Stimulated activated CD4-positive, alpha-beta T cell treated with anti-CD3 and anti-CD28 coated beads, Interleukin-12 subunit alpha, Interleukin-12 subunit beta, amount 100 ng/mL, for 48 hours (primary cell): ENCODE data around the gene ARSJ.
"Not testable (repeated sequence)": the region's sequence is repeated elsewhere in the genome, so short reads cannot be mapped to it uniquely, and the experiment has no call there.

Experiments
- DNase-seq, 3 donors: peaks; one replicate each; pipeline ENCODE4 v3.0.0-alpha.2; 2020; ENCODE audit warnings: low read depth in 2 of 3, low spot score in 1 of 3

Gene ARSJ

DNA sequence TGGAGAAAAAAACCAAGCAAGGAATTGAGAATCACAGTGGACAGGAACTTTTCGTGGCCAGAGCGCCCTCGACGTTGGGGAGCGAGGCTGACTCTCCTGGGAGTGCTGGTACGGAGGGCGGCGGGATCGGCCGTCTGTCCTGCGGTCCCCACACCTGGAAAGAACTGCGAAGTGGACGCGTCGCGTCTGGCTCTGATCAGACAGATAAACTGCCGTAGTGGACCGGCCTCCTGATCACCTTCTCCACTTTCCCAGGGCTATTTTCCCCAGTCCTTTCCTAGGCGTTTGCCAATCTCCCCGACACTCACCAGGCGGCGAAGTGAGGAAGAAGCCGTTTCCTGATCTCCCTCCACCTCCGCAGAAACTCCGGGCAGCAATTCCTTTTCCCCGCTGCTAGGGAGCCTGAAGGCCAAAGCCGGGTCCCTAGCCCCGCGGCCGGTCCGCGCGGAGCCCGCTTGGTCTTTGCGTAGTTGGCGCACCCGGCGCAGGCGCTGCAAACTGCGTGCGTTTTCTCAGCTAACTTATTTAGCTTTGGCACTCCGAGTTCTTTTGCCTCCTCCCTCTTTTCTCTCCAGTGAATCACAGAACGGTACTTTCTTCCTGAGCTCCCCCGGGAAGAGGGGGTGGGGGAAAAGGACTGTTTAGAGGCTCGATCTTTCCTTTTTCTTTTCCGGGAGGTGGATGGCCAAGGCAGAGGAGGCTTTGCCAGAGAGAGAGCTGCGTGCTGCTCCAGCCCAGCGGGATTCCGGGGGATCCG lies at the start of gene ARSJ:
Gene ARSJ (minus strand): TSS at position 500 of the 757 bp plus-strand sequence. CDS start 813 bp downstream, outside the sequence.
- DNase-seq = no peak

DNA sequence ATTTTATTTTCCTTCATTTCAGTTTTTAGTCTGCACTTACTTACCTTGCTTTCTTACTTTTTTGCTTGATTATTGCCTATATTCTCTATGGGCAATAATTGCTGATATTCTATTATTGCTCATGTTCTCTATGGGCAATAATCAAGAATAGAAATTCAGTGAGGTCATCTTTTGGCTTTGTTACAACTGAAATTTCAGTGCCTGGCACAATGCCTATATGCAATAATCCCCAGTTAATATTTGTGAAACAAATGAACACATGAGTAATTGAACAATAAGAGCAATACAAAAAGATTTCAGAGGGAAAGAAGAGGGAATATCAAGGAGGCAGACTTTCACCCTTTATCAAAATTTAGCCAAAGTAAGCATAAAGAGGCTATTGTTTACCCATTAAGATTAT lies 48.6 kb upstream of the ARSJ start:
- DNase-seq = no peak

DNA sequence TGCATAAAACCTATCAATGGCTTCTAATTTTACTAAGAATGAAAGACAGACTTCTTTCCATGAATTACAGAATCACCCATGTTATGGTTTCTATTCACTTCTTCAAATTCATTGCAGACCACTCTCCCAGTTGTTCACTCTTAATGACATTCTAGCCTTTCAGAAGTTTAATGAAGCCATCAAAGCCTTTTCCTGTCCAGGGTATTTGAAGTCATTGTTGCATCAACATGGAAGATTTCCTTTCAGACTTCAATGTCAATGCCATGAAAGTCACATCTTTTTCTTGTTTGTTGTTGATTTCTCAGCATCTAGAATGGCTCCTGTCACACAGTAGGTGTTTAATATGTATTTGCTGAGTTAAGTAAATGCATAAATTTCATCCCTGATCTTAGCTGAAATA lies 48.1 kb upstream of the ARSJ start:
- no peak for DNase-seq

GRCh38 chr4:114026447-114026846 lies 47.0 kb upstream of the ARSJ start:
- DNase-seq = no peak

GRCh38 chr4:114025176-114025777 lies 45.8 kb upstream of the ARSJ start:
- DNase-seq = no peak

DNA sequence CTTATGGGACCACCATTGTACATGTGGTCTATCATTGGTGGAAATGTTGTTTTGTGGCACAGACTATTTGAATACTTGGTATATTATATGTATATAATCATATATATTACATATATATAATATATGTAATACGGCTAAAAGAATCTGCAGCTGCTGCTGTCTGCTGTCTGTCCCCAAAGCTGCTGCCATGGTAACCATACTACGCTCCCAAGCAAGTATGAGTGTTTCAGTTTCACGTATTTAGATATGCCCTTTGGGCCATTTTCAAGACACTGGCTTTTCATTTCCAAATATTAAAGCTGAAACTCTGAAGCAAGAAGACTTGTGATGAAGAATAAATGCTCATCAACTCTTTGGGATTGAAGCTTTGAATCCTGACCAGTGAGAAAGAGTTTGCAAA lies 42.0 kb upstream of the ARSJ start:
- no peak for DNase-seq

GRCh38 chr4:114019969-114020358 lies 40.5 kb upstream of the ARSJ start:
- DNase-seq = no peak

DNA sequence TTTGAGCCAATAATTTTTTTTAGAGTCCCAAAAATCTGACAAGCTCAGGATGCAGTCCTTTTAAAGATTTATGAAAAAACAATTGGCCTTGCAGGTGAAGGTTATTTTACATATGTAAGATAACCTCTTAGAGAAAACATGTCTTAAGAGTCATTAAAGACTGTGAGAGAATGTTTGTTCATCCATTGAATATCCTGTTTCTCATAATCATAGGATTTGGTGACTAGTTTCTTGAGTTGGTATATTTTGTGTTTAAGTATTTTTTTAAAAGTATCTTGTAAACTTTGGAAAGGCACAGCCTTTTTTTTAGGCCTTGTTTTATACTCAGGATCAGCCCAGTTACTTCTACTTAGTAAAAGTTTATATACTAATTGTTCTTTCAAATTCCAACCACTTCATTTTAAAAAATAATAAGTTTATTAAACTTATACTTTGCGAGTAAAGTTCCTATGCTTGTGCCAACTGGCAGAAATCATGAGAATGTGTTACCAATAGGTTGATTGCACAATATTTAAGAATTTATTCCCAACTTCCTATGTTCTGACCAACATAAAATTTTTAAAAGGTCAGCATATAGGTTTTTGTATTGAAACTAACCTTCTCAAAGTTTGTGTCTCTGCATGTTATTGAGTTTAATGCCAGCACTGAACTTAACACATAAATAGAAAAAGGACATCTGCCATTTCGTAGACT lies 40.0 kb upstream of the ARSJ start:
- no peak for DNase-seq

- no peak for DNase-seq
Measured at GRCh38 chr4:114017120-114017917, 37.9 kb upstream of the ARSJ start.

- no peak for DNase-seq
Measured at GRCh38 chr4:114015444-114015899, 36.0 kb upstream of the ARSJ start.

DNA sequence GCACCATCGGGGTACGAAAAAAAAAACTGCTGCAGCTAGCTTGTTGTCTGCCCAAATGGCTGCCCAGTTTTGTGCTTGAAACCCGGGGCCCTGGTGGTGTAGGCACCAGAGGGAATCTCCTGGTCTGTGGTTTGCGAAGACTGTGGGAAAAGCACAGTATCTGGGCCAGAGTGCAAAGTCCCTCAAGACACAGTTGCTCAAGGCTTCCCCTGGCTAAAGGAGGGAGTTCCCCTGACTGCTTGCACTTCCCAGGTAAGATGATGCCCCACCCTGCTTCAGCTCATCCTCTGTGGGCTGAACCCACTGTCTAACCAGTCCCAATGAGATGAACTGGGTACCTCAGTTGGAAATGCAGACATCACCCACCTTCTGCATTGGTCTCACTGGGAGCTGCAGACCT lies 33.8 kb upstream of the ARSJ start:
- DNase-seq = not testable (repeated sequence)

GRCh38 chr4:114012749-114013148 lies 33.3 kb upstream of the ARSJ start:
- DNase-seq = no peak

DNA sequence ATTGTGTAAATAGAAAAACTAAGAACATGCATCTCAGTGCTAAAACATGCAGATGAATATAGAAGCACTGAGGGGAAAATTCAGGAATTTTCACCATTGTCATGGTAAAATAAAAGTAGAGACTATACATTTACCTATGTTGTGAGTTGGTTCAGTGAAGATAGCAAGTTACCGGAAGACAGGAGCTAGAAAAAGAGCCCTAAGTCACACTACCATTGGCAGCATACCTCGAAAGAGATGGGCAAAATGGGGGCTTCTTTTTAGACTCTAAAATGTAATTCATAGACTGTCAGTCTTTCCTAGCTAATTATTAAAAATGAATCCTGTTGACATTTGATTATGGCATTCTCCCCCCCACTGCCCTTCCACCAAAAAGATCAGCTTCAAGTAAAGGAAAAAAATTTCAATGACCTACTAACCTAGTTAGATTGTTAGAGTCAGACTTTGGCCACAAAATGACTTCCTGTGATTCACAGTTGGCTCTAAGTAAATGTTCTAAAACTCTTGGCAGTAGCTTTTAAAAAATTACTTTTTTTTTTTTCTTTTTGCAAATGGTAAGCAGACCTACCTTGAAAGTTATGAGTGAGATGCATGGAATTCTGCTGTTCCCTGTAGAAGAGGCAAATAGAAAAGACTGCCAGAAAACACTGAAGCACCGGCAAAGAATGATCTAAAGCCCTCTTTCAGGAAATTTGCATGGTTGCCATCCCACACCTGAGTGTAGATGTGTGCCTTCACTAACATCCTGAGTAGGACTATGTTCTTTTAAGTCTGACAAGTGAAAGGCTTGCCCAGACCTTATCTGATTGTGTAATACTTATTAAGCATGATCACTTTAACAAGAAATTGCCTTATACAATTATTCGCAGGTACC lies 26.4 kb upstream of the ARSJ start:
- DNase-seq = no peak

- DNase-seq = not testable (repeated sequence)
Measured at GRCh38 chr4:114004483-114005226, 25.2 kb upstream of the ARSJ start.

DNA sequence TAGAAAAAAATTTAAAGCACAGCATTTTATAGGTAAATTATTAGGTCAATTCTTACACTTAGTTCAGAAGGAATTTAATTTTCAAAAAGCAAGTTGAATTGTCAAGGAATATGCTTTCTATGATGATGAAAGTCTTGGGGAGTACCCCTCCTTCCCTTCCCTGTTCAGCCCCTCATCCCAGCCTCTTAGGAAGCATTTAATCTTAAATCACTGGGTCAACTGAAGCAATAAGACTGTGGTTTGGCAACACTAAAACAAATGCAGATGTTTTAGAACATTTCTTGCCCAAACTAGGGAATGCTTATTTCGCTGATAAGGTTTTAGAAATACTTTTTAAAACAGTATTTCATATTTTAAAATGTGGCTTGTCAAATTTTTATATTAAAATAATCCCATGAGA lies 19.1 kb upstream of the ARSJ start:
- DNase-seq = no peak

- no peak for DNase-seq
Measured at GRCh38 chr4:113998079-113998478, 18.6 kb upstream of the ARSJ start.

- DNase-seq = no peak
Measured at GRCh38 chr4:113997206-113997605, 17.8 kb upstream of the ARSJ start.

DNA sequence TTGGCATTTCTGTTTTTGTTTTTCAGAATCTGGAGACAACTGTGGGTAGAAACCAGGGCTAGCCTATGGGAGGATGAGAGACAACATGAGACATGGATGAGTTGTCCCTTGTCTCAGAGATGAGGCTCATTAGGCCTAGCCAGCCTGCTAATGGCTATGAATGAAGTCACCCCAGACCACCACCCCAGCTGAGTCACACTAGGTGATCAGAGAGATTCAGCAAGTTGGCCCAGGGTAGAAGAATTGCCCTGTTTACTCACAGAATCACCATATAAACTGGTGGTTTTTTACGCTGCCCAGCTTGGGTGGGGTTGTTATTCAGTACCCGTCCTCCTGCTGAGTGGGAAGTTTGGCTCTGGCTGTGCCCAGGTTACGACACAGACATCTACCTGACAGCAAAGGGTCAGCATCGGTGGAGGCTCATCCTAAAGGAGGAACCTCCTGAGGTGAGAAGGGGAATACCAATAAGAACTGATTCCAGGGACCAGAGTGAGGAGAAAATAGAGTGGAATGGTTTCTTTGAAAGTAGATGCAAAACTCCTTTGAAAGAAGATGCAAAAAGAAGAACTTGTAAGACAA lies 17.2 kb upstream of the ARSJ start:
- no peak for DNase-seq

DNA sequence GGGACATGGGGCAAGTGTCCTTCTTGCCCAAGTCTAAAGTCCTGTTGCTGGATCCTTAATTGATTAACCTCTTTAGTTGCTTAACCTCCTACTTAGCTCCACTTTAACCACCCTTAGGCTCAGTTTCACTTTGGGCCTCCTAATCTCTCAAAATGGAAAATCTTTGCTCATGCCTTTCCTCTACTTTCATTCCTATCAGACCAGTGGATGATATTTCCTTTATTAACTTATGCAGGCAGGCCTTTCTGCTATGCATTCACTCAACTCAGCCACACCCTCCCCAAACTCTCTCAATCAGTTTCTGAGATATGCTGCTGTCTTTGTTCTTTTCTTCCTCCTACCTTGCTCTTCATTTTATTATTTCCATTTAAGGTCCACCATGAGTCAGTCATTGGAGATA lies 14.4 kb upstream of the ARSJ start:
- no peak for DNase-seq
